MCF 10A (cell line): ENCODE measurements around the gene SLC30A4. TPM values are rescaled to one million over a fixed set of nuclear protein-coding genes. Genes with fewer than 3 reads are reported as not detected.

Experiments used
- BruUV-seq: library from RNA; stranded (reverse); fragments of 400-500 nt; replicated peaks from 2 replicates; lab custom pipeline; 2021; lab: Mats Ljungman, UMichigan
- CTCF ChIA-PET: fragments of 300-600 bp; sonication (Branson Sonifier 250); formaldehyde crosslinking; extraction: SDS; loops from one replicate; lab custom pipeline; 2021; ENCODE audit warnings: antibody characterized with exemption, inconsistent platforms; lab: Yijun Ruan, JAX
- POLR2A ChIA-PET: fragments of 300-600, 350-650 bp; sonication (Branson Sonifier 250); formaldehyde crosslinking; extraction: SDS; loops from one replicate; lab custom pipeline; 2020; ENCODE audit warnings: antibody characterized with exemption, inconsistent platforms; lab: Yijun Ruan, JAX
- DNase-seq: peaks from one replicate; pipeline ENCODE4 v3.0.0-alpha.2; 2018; ENCODE audit not compliant: unreplicated experiment
- H3K27ac Mint-ChIP-seq: one replicate; pipeline ENCODE4 v1.8.0; 2022; ENCODE audit warnings: mild to moderate bottlenecking, low read depth, mixed read lengths; ENCODE audit not compliant: unreplicated experiment
- H3K27me3 Mint-ChIP-seq: one replicate; pipeline ENCODE4 v1.8.0; 2022; ENCODE audit warnings: mixed read lengths; ENCODE audit not compliant: insufficient read depth, unreplicated experiment
- H3K36me3 Mint-ChIP-seq: one replicate; pipeline ENCODE4 v1.8.0; 2022; ENCODE audit warnings: mild to moderate bottlenecking, moderate library complexity, mixed read lengths; ENCODE audit not compliant: insufficient read depth, unreplicated experiment
- H3K4me1 Mint-ChIP-seq: one replicate; pipeline ENCODE4 v1.8.0; 2022; ENCODE audit warnings: mixed read lengths; ENCODE audit not compliant: insufficient read depth, unreplicated experiment
- H3K4me3 Mint-ChIP-seq: one replicate; pipeline ENCODE4 v1.8.0; 2022; ENCODE audit warnings: mild to moderate bottlenecking, moderate library complexity, mixed read lengths; ENCODE audit not compliant: unreplicated experiment
- H3K9me3 Mint-ChIP-seq: one replicate; pipeline ENCODE4 v1.8.0; 2022; ENCODE audit warnings: mixed read lengths; ENCODE audit not compliant: unreplicated experiment
- CTCF ChIP-seq: fragments of 200-600 bp; IDR thresholded peaks from one replicate; pipeline ENCODE4 v1.8.0; 2022; ENCODE audit warnings: antibody characterized with exemption, mild to moderate bottlenecking; ENCODE audit not compliant: unreplicated experiment
- intact Hi-C: fragments of 100-400 bp; cut with micrococcal nuclease; formaldehyde crosslinking; loops from 2 replicates; pipeline ENCODE4 v1.14.1; 2022
- total RNA-seq: library from RNA; stranded (reverse); gene quantifications from 2 replicates; pipeline ENCODE4 v1.2.3, GENCODE V29; 2022

SLC30A4 gene
- total RNA-seq, 1 experiment from 2014 or later, result 3.4 TPM

- intact Hi-C loops, result no loop called here
- no peak overlapping the region for H3K27ac Mint-ChIP-seq
- no peak for TF ChIP-seq CTCF
- no peaks in the 10 kb centered on the region for H3K36me3 Mint-ChIP-seq
- peaks cover 4% of the 10 kb centered on the region for H3K9me3 Mint-ChIP-seq
- no peaks in the 10 kb centered on the region for H3K4me1 Mint-ChIP-seq
- ChIA-PET POLR2A (interaction anchor here (0.7 kb wide), 1 partner anchor 268 kb away, joined by 3 read pairs; no protein-coding TSS in a partner anchor), CTCF (interaction anchor here (0.8 to 2.6 kb wide), 4 partner anchors 11 to 145 kb away, joined by 3 to 17 read pairs (median 3); no protein-coding TSS in a partner anchor)
- no peak for DNase-seq
- H3K27me3 Mint-ChIP-seq, result no peaks in the 10 kb centered on the region
- H3K4me3 Mint-ChIP-seq, result no peak overlapping the region
- BruUV-seq, result no TSS peak
These were observed 53.5 kb downstream of the SLC30A4 start for GRCh38 chr15:45469027-45469426.

DNA sequence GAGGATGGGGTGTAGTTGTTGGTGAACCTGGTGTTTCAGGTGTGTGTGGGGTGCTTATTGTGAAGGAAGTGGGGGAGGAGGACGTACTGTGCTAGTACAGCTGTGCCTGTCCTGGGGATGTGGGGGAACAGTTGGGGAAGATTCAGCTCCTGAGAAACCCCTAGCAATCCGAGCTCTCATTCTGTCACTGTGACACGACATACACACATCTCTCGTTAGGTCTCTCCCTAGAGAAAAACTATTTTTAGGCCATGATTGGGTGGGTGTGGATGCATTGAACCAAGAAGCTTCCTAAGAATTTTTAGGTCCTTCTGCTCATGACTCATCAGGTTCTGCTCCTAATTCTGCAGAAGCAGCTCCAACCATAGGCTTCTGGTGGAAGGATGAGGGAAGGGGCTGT is 54.3 kb downstream of the SLC30A4 start:
- POLR2A ChIA-PET, result no interaction called here

GRCh38 chr15:45458746-45459403 is 63.7 kb downstream of the SLC30A4 start:
- H3K27ac Mint-ChIP-seq, result no peak overlapping the region
- H3K36me3 Mint-ChIP-seq, result no peaks in the 10 kb centered on the region
- H3K4me3 Mint-ChIP-seq, result peak overlapping the region; percentile 72
- peaks cover 2% of the 10 kb centered on the region for H3K9me3 Mint-ChIP-seq
- POLR2A ChIA-PET, result interaction anchor here (1.0 to 3.1 kb wide), 6 partner anchors 16 to 190 kb away, joined by 3 to 25 read pairs (median 5); partner anchors contain the start of gene BLOC1S6
- BruUV-seq, result no TSS peak
- peaks cover 26% of the 10 kb centered on the region for H3K4me1 Mint-ChIP-seq
- DNase-seq, result peak; percentile 75
- peak; percentile 80 for TF ChIP-seq CTCF
- CTCF ChIA-PET, result interaction anchor here (0.6 to 5.3 kb wide), 31 partner anchors 8 to 316 kb away, joined by 3 to 104 read pairs (median 4); partner anchors contain the start of gene BLOC1S6
- intact Hi-C loops, result loop anchor here (1.0 to 5.0 kb wide), 4 partner anchors 64 to 332 kb away; partner anchors contain the start of genes DUOX1, DUOXA1 and SLC30A4
- H3K27me3 Mint-ChIP-seq, result no peaks in the 10 kb centered on the region

More for the DNA sequence above, 54.3 kb downstream of the SLC30A4 start:
- Mint-ChIP-seq H3K36me3 (no peaks in the 10 kb centered on the region), H3K27ac (no peak overlapping the region), H3K27me3 (no peaks in the 10 kb centered on the region), H3K4me3 (no peak overlapping the region), H3K4me1 (no peaks in the 10 kb centered on the region), H3K9me3 (peaks cover 8% of the 10 kb centered on the region)
- no TSS peak for BruUV-seq
- CTCF ChIA-PET, result interaction anchor here (1.4 to 2.6 kb wide), 3 partner anchors 10 to 146 kb away, joined by 3 to 17 read pairs (median 3); no protein-coding TSS in a partner anchor
- DNase-seq, result no peak
- intact Hi-C loops, result no loop called here
- TF ChIP-seq CTCF, result no peak
